ENCODE measurements around the gene PCGF3. TPM values are rescaled to one million over a fixed set of nuclear protein-coding genes. Genes with fewer than 3 reads are reported as not detected.
"Not testable (repeated sequence)": the region's sequence is repeated elsewhere in the genome, so short reads cannot be mapped to it uniquely, and the experiment has no call there.

Gene PCGF3
- total and polyA plus RNA-seq, 2 experiments from 2014 or later = 21.0 to 26.0 TPM

DNA sequence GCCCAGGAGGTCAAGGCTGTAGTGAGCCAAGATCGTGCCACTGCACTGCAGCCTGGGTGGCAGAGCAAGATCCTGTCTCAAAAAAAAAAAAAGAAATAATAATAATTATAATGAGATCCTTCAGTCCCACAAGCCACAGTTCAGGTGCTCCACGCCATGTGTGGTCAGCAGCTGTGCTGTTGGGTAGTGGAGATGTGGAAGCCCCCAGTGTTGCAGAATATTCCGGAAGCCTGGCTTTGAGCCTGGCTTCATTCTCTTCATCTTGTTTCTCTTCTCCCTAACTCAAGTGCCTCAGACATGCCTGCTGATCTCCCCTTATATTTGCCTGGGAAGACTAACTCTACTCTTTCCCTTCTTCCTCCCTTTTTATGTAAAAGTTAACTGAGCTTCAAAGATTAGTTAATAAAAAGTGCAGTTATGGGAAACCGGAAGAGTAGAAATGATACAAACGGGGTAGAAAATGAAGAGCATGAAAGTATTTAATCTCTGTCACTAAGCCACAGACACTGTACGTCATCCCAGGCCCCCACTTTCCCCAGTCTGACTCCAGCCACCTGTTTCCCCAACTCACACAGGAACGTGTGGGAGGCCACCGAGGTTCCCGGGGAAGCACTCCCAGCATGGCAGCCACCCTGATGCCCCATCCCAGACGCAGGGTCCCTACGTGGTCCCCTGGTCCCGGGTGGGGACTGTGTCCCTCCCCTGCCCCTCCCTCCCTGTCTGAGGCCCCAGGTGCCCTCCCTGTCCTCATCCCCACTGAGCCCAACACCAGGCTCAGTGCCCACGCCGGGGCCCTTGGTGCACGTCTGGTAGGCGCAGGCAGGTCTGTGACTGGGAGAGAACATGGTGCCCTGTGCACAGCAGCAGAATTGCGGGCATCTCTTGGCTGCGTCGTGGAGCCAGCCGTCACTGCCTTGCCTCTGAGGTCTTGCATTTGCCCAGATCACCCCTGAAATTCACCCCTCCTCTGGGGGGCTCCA, 24.0 kb downstream of the PCGF3 start:
- Histone ChIP-seq H2AFZ (no peak overlapping the region), H3K4me2 (ENCODE audit: unreplicated experiment) (no peak overlapping the region), H3K4me3 (no peak overlapping the region), H4K20me1 (ENCODE audit: insufficient read depth) (no peaks in the 10 kb centered on the region; the same call in 1 of the 2 replicates), H3K9ac (no peak overlapping the region), H3K27me3 (replicated peaks; ENCODE audit: insufficient read depth) (no peaks in the 10 kb centered on the region), H3K9me2 (ENCODE audit: insufficient read depth) (no peaks in the 10 kb centered on the region), H3K36me3 (ENCODE audit: low read depth) (peaks cover 13% of the 10 kb centered on the region; the same call in 1 of the 2 replicates), H3K4me1 (ENCODE audit: insufficient read depth) (peaks cover 17% of the 10 kb centered on the region), H3K9me3 (ENCODE audit: low read depth) (no peaks in the 10 kb centered on the region), H3F3A (ENCODE audit: insufficient read depth) (peaks cover 8% of the 10 kb centered on the region; the same call in 1 of the 2 replicates), H3K79me2 (ENCODE audit: insufficient read depth) (peaks cover 66% of the 10 kb centered on the region), H3K27ac (no peak overlapping the region)
- no peak for TF ChIP-seq EZH2phosphoT487 (IDR thresholded peaks at IDR 0.05; ENCODE audit: insufficient read depth, low read depth)
- TF ChIP-seq EZH2 (IDR thresholded peaks at IDR 0.05; ENCODE audit: insufficient read depth, poor library complexity, severe bottlenecking) = no peak
- DNase-seq = no peak
- in situ Hi-C loops (cut with MboI) = no loop called here
- 89 to 95% methylated on average over 15 to 20 of the region's 20 CpGs for WGBS, 2 experiments (ENCODE audit: low coverage in 1 of 2, low lambda C conversion rate in 2 of 2, missing lambda C conversion rate in 2 of 2)

DNA sequence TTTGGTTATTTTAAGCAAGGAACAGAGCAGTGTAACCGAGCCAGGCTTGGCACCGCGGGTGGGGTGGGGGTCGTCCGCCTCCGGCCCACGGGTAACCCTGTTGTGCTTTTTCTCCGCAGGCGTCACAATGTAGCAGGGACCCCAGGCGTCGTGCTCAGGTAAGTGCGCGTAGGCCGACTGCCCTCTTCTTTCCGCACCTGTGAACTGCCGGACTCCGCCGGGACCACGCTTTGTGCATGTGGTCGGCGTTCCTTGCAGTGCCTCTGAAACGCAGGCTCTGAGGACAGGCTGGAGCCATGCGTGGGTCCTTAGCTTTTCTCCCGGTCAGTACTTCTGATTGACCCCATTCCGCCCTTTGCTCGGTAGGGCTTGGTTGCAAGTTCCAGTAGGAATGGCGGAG, 24.9 kb downstream of the PCGF3 start:
- Histone ChIP-seq H3K9ac (no peak overlapping the region), H3F3A (ENCODE audit: insufficient read depth) (peaks cover 8% of the 10 kb centered on the region; the same call in 1 of the 2 replicates), H3K27me3 (replicated peaks; ENCODE audit: insufficient read depth) (no peaks in the 10 kb centered on the region), H3K27ac (no peak overlapping the region), H3K36me3 (ENCODE audit: low read depth) (peaks cover 15% of the 10 kb centered on the region; the same call in 1 of the 2 replicates), H3K4me3 (no peak overlapping the region), H2AFZ (no peak overlapping the region), H3K9me2 (ENCODE audit: insufficient read depth) (no peaks in the 10 kb centered on the region), H3K9me3 (ENCODE audit: low read depth) (no peaks in the 10 kb centered on the region), H4K20me1 (ENCODE audit: insufficient read depth) (no peaks in the 10 kb centered on the region; the same call in 1 of the 2 replicates), H3K79me2 (ENCODE audit: insufficient read depth) (peaks cover 57% of the 10 kb centered on the region), H3K4me1 (ENCODE audit: insufficient read depth) (peaks cover 17% of the 10 kb centered on the region), H3K4me2 (ENCODE audit: unreplicated experiment) (no peak overlapping the region)
- in situ Hi-C loops (cut with MboI) = no loop called here
- no peak for DNase-seq
- 97 to 98% methylated on average over 24 to 27 of the region's 27 CpGs for WGBS, 2 experiments (ENCODE audit: low coverage in 1 of 2, low lambda C conversion rate in 2 of 2, missing lambda C conversion rate in 2 of 2)
- TF ChIP-seq EZH2phosphoT487 (IDR thresholded peaks at IDR 0.05; ENCODE audit: insufficient read depth, low read depth) (no peak), EZH2 (IDR thresholded peaks at IDR 0.05; ENCODE audit: insufficient read depth, poor library complexity, severe bottlenecking) (no peak)

- H3K4me2 ChIP-seq (ENCODE audit: unreplicated experiment); H4K20me1 ChIP-seq (ENCODE audit: insufficient read depth); H3K9me2 ChIP-seq (ENCODE audit: insufficient read depth); in situ Hi-C loops (cut with MboI); H2AFZ ChIP-seq; DNase-seq; H3K9ac ChIP-seq; H3K9me3 ChIP-seq (ENCODE audit: low read depth); H3K27me3 ChIP-seq (replicated peaks; ENCODE audit: insufficient read depth); H3K4me3 ChIP-seq; H3F3A ChIP-seq (ENCODE audit: insufficient read depth); H3K27ac ChIP-seq: not testable (repeated sequence)
- peaks cover 50% of the 10 kb centered on the region for H3K79me2 ChIP-seq (ENCODE audit: insufficient read depth)
- 93 to 98% methylated on average over 31 to 41 of the region's 68 CpGs for WGBS, 2 experiments (ENCODE audit: low coverage in 1 of 2, low lambda C conversion rate in 2 of 2, missing lambda C conversion rate in 2 of 2)
- H3K36me3 ChIP-seq (ENCODE audit: low read depth) = peaks cover 17% of the 10 kb centered on the region; the same call in 1 of the 2 replicates
- peaks cover 13% of the 10 kb centered on the region for H3K4me1 ChIP-seq (ENCODE audit: insufficient read depth)
Measured at GRCh38 chr4:730946-731904, 25.6 kb downstream of the PCGF3 start.

- H3K27me3 ChIP-seq (replicated peaks; ENCODE audit: insufficient read depth); H2AFZ ChIP-seq; H3F3A ChIP-seq (ENCODE audit: insufficient read depth); H3K9me2 ChIP-seq (ENCODE audit: insufficient read depth); in situ Hi-C loops (cut with MboI); H3K27ac ChIP-seq; H3K4me2 ChIP-seq (ENCODE audit: unreplicated experiment); H4K20me1 ChIP-seq (ENCODE audit: insufficient read depth); H3K9me3 ChIP-seq (ENCODE audit: low read depth); DNase-seq; H3K9ac ChIP-seq; H3K4me3 ChIP-seq; H3K4me1 ChIP-seq (ENCODE audit: insufficient read depth): not testable (repeated sequence)
- peaks cover 43% of the 10 kb centered on the region for H3K79me2 ChIP-seq (ENCODE audit: insufficient read depth)
- WGBS, 2 experiments (ENCODE audit: low coverage in 1 of 2, low lambda C conversion rate in 2 of 2, missing lambda C conversion rate in 2 of 2) = 75% methylated on average over 17 of the region's 27 CpGs; no CpG with 5 or more reads in 1 of the 2 experiments
- peaks cover 17% of the 10 kb centered on the region; the same call in 1 of the 2 replicates for H3K36me3 ChIP-seq (ENCODE audit: low read depth)
Measured at GRCh38 chr4:731954-732353, 26.3 kb downstream of the PCGF3 start.

All from GM23248 (cell line).